SK-N-MC (cell line): Measurements from ENCODE around the gene CEACAM19.

ENCODE experiments used
- DNase-seq: peaks from one replicate; pipeline ENCODE4 v3.0.0-alpha.2; 2011; ENCODE audit warnings: low read depth, low spot score
- H3K27ac ChIP-seq: fragments of 200-600 bp; sonication (generic); 2 replicates; pipeline ENCODE4 v1.5.1; 2016; ENCODE audit warnings: mixed run types
- H3K36me3 ChIP-seq: fragments of 200-600 bp; sonication (generic); 2 replicates; pipeline ENCODE4 v1.6.1; 2017; ENCODE audit warnings: antibody characterized with exemption, low read length, mixed read lengths; ENCODE audit not compliant: insufficient read depth
- H3K4me3 ChIP-seq: fragments of 200-600 bp; sonication (generic); 2 replicates; pipeline ENCODE4 v1.5.1; 2016
- H3K9ac ChIP-seq: fragments of 200-600 bp; sonication (generic); 2 replicates; pipeline ENCODE4 v1.8.0; 2017; ENCODE audit warnings: mixed run types, mixed read lengths; ENCODE audit not compliant: insufficient read length
- H3K9me3 ChIP-seq: fragments of 200-600 bp; sonication (generic); 2 replicates; pipeline ENCODE4 v1.6.1; 2017; ENCODE audit warnings: low read depth, mild to moderate bottlenecking, antibody characterized with exemption, low read length, moderate library complexity, mixed read lengths
- EZH2 ChIP-seq: fragments of 200-600 bp; sonication (generic); IDR thresholded peaks from one replicate; pipeline ENCODE4 v1.6.1; 2017; ENCODE audit warnings: antibody characterized with exemption
- FOXP2 ChIP-seq: optimal IDR thresholded peaks from 2 replicates; pipeline ENCODE3; 2011; ENCODE audit warnings: mild to moderate bottlenecking, moderate library complexity; ENCODE audit not compliant: insufficient read depth; ENCODE audit errors: extremely low read length, control extremely low read depth
- POLR2AphosphoS5 ChIP-seq: IDR thresholded peaks from 2 replicates; pipeline ENCODE4 v1.6.1; 2012; ENCODE audit warnings: mild to moderate bottlenecking, low read depth, low read length, borderline replicate concordance

The CEACAM19 gene

GRCh38 chr19:44653977-44654774, 17.1 kb upstream of the CEACAM19 start:
- DNase-seq = no peak

DNA sequence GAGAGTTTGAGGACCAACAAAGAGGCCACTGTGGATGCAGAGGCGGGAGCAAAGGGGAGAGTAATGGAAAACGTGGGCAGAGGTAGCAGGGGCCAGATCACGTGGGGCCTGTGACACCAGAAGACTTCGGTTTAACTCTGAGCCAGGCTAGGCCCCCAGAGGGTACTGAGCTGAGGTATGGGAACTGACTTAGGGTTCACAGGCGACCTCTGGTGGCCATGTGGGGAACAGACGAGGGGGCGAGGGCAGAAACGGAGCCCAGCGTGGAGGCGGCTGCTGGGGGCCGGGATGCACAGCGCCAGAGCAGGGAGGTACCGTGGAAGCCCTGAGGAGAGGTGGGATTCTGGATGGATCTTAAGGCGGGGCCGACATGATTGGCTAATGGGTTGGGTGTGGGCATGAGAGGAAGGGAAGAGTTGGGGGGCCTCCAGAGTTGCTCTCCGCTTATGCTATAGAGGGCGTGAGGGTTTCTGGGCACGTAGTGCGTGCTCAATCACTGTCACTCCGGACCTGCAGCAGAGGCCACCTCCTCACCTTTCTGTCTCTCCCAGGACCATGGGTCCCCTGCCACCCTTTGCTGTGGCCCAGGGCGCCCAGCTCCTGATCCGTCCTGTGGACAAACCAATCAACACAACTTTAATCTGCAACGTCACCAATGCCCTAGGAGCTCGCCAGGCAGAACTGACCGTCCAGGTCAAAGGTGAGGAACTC, 13.9 kb upstream of the CEACAM19 start:
- Histone ChIP-seq H3K27ac (no peak overlapping the region), H3K36me3 (peaks cover 80% of the 10 kb centered on the region)
- TF ChIP-seq FOXP2 (no peak), POLR2AphosphoS5 (no peak), EZH2 (no peak)

More at GRCh38 chr19:44653977-44654774, 17.1 kb upstream of the CEACAM19 start:
- Histone ChIP-seq H3K9ac (no peak overlapping the region), H3K4me3 (no peak overlapping the region), H3K9me3 (no peaks in the 10 kb centered on the region), H3K27ac (no peak overlapping the region), H3K36me3 (peaks cover 74% of the 10 kb centered on the region)
- TF ChIP-seq FOXP2 = no peak

GRCh38 chr19:44658069-44658733, 13.1 kb upstream of the CEACAM19 start:
- Histone ChIP-seq H3K4me3 (no peak overlapping the region), H3K36me3 (peaks cover 77% of the 10 kb centered on the region), H3K9ac (no peak overlapping the region), H3K27ac (no peak overlapping the region), H3K9me3 (no peaks in the 10 kb centered on the region)
- DNase-seq = no peak
- TF ChIP-seq EZH2 (no peak), FOXP2 (no peak), POLR2AphosphoS5 (no peak)

More for the DNA sequence above, 13.9 kb upstream of the CEACAM19 start:
- H3K9ac ChIP-seq = no peak overlapping the region
- DNase-seq = peak; percentile 28
- no peak overlapping the region for H3K4me3 ChIP-seq
- no peaks in the 10 kb centered on the region for H3K9me3 ChIP-seq

- Histone ChIP-seq H3K9me3 (no peaks in the 10 kb centered on the region), H3K27ac (no peak overlapping the region), H3K9ac (no peak overlapping the region), H3K4me3 (no peak overlapping the region), H3K36me3 (peaks cover 62% of the 10 kb centered on the region)
- TF ChIP-seq FOXP2 (no peak), POLR2AphosphoS5 (no peak), EZH2 (no peak)
- no peak for DNase-seq
These were observed 11.2 kb upstream of the CEACAM19 start for GRCh38 chr19:44660081-44660480.

GRCh38 chr19:44661205-44661604, 10.1 kb upstream of the CEACAM19 start:
- DNase-seq = no peak
- H3K27ac ChIP-seq = no peak overlapping the region
- H3K9me3 ChIP-seq = no peaks in the 10 kb centered on the region
- H3K36me3 ChIP-seq = peaks cover 55% of the 10 kb centered on the region
- H3K4me3 ChIP-seq = no peak overlapping the region
- TF ChIP-seq POLR2AphosphoS5 (no peak), EZH2 (no peak), FOXP2 (no peak)
- no peak overlapping the region for H3K9ac ChIP-seq

- H3K4me3 ChIP-seq = no peak overlapping the region
- no peak for DNase-seq
- H3K9me3 ChIP-seq = no peaks in the 10 kb centered on the region
- peaks cover 51% of the 10 kb centered on the region for H3K36me3 ChIP-seq
- TF ChIP-seq POLR2AphosphoS5 = no peak
- no peak for TF ChIP-seq EZH2
- H3K9ac ChIP-seq = no peak overlapping the region
- no peak overlapping the region for H3K27ac ChIP-seq
These were observed 9.4 kb upstream of the CEACAM19 start for GRCh38 chr19:44661904-44662303.

- Histone ChIP-seq H3K36me3 (peaks cover 45% of the 10 kb centered on the region), H3K27ac (no peak overlapping the region), H3K9me3 (no peaks in the 10 kb centered on the region), H3K9ac (no peak overlapping the region), H3K4me3 (no peak overlapping the region)
- no peak for DNase-seq
- TF ChIP-seq EZH2 (no peak), POLR2AphosphoS5 (no peak), FOXP2 (no peak)
These were observed 8.4 kb upstream of the CEACAM19 start for GRCh38 chr19:44662691-44663385.

GRCh38 chr19:44663996-44664395, 7.3 kb upstream of the CEACAM19 start:
- no peak overlapping the region for H3K27ac ChIP-seq
- DNase-seq = no peak
- TF ChIP-seq POLR2AphosphoS5 (no peak), EZH2 (no peak), FOXP2 (no peak)
- no peak overlapping the region for H3K4me3 ChIP-seq
- no peaks in the 10 kb centered on the region for H3K9me3 ChIP-seq
- H3K36me3 ChIP-seq = peaks cover 33% of the 10 kb centered on the region; the same call in 1 of the 2 replicates
- no peak overlapping the region for H3K9ac ChIP-seq
